ENCODE data around the gene PRKD3.

DNA sequence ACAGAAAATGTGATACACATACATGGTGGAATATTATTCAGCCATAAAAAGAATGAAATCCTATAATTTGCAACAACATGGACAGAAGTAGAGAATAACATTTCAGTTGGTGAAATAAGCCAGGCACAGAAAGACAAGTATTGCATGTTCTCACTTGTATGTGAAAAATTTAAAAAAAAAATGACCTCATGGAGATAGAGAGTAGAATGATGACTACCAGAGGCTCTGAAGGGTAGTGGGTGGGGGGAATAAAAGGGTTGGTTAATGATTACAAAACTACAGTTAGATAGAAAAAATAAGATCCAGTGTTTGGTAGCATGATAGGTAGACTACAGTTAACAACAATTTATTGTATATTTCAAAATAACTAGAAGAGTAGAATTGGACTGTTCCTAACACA, 24.5 kb downstream of the PRKD3 start:
- TF ChIP-seq GATA2 (IDR thresholded peaks at IDR 0.05; ENCODE audit: low read depth, low read length), result no peak
- no peak for TF ChIP-seq GATA3 (IDR thresholded peaks at IDR 0.05; ENCODE audit: low read depth, low read length)
